Chondrocyte (in vitro differentiated cells): ENCODE measurements around the gene OR4K17. TPM values are rescaled to one million over a fixed set of nuclear protein-coding genes. Genes with fewer than 3 reads are reported as not detected.
"Not testable (repeated sequence)": the region's sequence is repeated elsewhere in the genome, so short reads cannot be mapped to it uniquely, and the experiment has no call there.

Experiments
- DNase-seq: peaks from one replicate; pipeline ENCODE4 v3.0.0; 2021; ENCODE audit warnings: mixed read lengths, low spot score
- H3K27ac Mint-ChIP-seq: one replicate; pipeline ENCODE4 v1.8.0; 2021; ENCODE audit warnings: mild to moderate bottlenecking, moderate library complexity, mixed read lengths; ENCODE audit not compliant: unreplicated experiment
- H3K27me3 Mint-ChIP-seq: 2 replicates; pipeline ENCODE4 v1.8.0; 2021; ENCODE audit warnings: low read depth, mixed read lengths
- H3K36me3 Mint-ChIP-seq: 2 replicates; pipeline ENCODE4 v1.8.0; 2021; ENCODE audit warnings: low read depth, mixed read lengths
- H3K4me1 Mint-ChIP-seq: 2 replicates; pipeline ENCODE4 v1.8.0; 2021; ENCODE audit warnings: low read depth, mild to moderate bottlenecking, mixed read lengths
- H3K4me3 Mint-ChIP-seq: one replicate; pipeline ENCODE4 v1.8.0; 2021; ENCODE audit warnings: mild to moderate bottlenecking, moderate library complexity, mixed read lengths; ENCODE audit not compliant: unreplicated experiment
- H3K9me3 Mint-ChIP-seq: 2 replicates; pipeline ENCODE4 v1.8.0; 2021; ENCODE audit warnings: low read depth, mixed read lengths
- long read RNA-seq: library from polyadenylated mRNA; stranded (forward); transcript quantifications from one replicate; pipeline ENCODE4 v2.0.0, GENCODE V29; 2021
- total RNA-seq: library from RNA; stranded (reverse); gene quantifications from 3 replicates; pipeline ENCODE4 v1.2.1, GENCODE V29; 2021
- TF ChIP-seq, protein P1 (sequence below): fragments of 200-600 bp; sonication (generic); IDR thresholded peaks from 2 replicates; pipeline ENCODE4 v1.5.0; 2021; ENCODE audit warnings: antibody characterized with exemption, mild to moderate bottlenecking, moderate library complexity

OR4K17 gene, protein sequence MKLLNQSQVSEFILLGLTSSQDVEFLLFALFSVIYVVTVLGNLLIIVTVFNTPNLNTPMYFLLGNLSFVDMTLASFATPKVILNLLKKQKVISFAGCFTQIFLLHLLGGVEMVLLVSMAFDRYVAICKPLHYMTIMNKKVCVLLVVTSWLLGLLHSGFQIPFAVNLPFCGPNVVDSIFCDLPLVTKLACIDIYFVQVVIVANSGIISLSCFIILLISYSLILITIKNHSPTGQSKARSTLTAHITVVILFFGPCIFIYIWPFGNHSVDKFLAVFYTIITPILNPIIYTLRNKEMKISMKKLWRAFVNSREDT
- total RNA-seq: not detected in 3 replicates
- long read RNA-seq: 0 reads

DNA sequence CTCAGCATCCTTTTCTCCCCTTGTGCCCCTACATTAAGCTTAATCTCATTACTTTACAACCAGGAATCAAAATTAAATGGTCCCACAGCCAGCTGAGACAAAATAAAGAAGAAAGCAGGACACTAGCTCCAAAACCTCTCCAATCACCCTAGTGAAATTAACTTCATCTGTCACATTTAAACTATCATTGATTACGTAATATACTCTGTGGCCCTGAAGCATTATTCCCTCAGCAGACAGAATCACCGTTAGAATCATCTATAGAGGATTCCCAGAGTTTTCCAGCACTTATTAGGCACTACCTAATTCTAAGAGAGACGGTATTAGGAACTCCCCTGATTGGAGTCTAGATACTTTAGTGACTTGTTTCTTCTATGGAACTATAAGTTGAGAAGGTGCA is at the start of gene OR4K17:
OR4K17 (plus strand) TSS at position 302 of the 400 bp plus-strand sequence. CDS start 6,761 bp downstream, outside the sequence.
- no peak within 1 kb of the TSS for H3K27ac Mint-ChIP-seq
- no peaks in the 10 kb centered on the region for H3K4me1 Mint-ChIP-seq
- no peak within 1 kb of the TSS for H3K4me3 Mint-ChIP-seq
- H3K9me3 Mint-ChIP-seq: peaks cover 28% of the 10 kb centered on the region
- TF ChIP-seq, protein P1, sequence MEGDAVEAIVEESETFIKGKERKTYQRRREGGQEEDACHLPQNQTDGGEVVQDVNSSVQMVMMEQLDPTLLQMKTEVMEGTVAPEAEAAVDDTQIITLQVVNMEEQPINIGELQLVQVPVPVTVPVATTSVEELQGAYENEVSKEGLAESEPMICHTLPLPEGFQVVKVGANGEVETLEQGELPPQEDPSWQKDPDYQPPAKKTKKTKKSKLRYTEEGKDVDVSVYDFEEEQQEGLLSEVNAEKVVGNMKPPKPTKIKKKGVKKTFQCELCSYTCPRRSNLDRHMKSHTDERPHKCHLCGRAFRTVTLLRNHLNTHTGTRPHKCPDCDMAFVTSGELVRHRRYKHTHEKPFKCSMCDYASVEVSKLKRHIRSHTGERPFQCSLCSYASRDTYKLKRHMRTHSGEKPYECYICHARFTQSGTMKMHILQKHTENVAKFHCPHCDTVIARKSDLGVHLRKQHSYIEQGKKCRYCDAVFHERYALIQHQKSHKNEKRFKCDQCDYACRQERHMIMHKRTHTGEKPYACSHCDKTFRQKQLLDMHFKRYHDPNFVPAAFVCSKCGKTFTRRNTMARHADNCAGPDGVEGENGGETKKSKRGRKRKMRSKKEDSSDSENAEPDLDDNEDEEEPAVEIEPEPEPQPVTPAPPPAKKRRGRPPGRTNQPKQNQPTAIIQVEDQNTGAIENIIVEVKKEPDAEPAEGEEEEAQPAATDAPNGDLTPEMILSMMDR: no peak
- no peaks in the 10 kb centered on the region for H3K36me3 Mint-ChIP-seq
- H3K27me3 Mint-ChIP-seq: no peaks in the 10 kb centered on the region
- no peak for DNase-seq

DNA sequence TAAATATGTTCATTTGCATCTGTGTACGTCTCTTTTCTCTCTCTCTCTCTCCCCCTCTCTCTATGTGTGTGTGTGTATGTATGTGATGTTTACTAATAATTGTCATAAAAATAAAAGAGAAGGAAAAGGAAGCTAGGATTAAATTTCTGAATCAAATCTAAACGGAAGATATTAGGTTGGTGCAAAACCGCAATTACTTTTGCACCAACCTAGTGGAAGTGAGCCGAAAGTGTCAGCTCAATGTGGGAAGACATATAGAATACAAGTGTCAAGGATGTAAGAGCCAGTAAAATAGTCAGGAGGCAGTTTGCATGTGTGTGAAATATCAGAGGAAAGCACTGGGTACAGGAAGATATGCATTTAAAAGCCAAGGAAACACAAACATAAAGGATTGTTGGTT is 18.5 kb upstream of the OR4K17 start:
- no peaks in the 10 kb centered on the region for H3K36me3 Mint-ChIP-seq
- H3K27ac Mint-ChIP-seq: no peak overlapping the region
- no peak for DNase-seq
- H3K9me3 Mint-ChIP-seq: peaks cover 29% of the 10 kb centered on the region
- no peaks in the 10 kb centered on the region for H3K27me3 Mint-ChIP-seq
- H3K4me3 Mint-ChIP-seq: no peak overlapping the region
- TF ChIP-seq, protein P1: no peak
- H3K4me1 Mint-ChIP-seq: no peaks in the 10 kb centered on the region

DNA sequence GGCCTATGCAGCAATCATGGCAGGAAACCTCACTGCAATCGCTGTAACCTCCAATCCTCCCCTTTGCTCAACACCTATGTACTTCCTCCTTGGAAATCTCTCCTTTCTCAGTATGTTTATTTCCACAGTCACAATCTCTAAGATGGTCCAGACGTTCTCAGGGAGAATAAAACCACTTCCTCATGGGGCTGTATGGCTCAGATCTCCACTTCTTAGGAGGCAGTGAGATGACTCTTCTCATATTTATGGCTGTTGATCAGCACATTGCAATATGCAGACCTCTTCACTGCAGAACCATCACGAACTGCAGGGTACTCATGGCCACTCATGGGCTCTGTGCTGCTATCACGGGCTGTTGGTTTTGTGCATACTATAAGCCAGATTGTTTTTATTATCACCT is 17.1 kb upstream of the OR4K17 start:
- TF ChIP-seq, protein P1: no peak
- H3K9me3 Mint-ChIP-seq: peaks cover 30% of the 10 kb centered on the region
- no peak overlapping the region for H3K4me3 Mint-ChIP-seq
- no peaks in the 10 kb centered on the region for H3K27me3 Mint-ChIP-seq
- no peak overlapping the region for H3K27ac Mint-ChIP-seq
- no peaks in the 10 kb centered on the region for H3K4me1 Mint-ChIP-seq
- H3K36me3 Mint-ChIP-seq: no peaks in the 10 kb centered on the region
- DNase-seq: no peak

DNA sequence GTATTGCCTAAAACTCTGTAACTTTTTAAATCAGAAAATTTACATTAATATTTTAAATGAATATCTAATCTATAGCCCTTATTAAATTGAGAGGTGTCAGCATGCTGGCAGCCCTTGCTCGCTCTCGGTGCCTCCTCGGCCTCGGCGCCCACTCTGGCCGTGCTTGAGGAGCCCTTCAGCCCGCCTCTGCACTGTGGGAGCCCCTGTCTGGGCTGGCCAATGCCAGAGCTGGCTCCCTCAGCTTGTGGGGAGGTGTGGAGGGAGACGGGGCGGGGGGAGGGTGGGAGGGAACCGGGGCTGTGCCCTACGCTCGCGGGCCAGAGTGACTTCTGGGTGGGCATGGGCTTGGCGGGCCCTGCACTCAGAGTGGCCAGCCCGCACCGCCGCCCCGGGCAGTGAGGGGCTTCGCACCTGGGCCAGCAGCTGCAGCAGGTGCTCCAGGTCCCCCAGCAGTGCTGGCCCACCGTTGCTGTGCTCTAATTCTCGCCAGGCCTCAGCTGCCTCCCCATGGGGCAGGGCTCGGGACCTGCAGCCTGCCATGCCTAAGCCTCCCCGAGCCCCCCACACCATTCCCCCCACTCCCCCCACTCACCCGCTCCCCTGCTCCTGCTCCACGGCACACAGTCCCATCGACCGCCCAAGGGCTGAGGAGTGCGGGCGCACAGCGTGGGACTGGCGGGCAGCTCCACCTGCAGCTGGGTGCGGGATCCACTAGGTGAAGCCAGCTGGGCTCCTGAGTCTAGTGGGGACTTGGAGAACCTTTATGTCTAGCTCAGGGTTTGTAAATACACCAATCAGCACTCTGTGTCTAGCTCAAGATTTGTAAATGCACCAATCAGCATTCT is 11.4 kb upstream of the OR4K17 start:
- peaks cover 38% of the 10 kb centered on the region for H3K9me3 Mint-ChIP-seq
- DNase-seq, H3K27ac Mint-ChIP-seq, H3K4me3 Mint-ChIP-seq, H3K27me3 Mint-ChIP-seq, H3K4me1 Mint-ChIP-seq, H3K36me3 Mint-ChIP-seq: not testable (repeated sequence)

DNA sequence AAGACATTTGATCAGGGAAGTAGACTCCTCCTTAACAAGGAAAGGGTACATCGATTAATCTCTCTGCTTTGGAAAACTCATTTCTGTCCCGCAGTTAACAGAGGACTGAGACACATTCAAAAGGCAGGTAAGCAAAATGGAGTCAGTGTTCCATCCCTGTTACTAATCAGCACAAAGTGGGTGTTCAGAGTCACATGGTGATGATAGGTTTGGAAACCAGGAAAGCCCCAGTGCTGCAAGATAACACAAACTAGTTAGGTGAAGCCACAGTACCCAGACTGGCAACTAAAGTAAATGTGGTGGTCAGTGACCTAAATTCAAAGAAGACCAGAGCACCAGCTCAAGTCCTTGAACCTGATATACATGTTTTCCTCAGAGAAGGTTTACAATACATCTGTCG is 1.8 kb downstream of the OR4K17 start:
- H3K9me3 Mint-ChIP-seq: peaks cover 28% of the 10 kb centered on the region
- TF ChIP-seq, protein P1: no peak
- no peaks in the 10 kb centered on the region for H3K36me3 Mint-ChIP-seq
- H3K4me1 Mint-ChIP-seq: no peaks in the 10 kb centered on the region
- no peak overlapping the region for H3K4me3 Mint-ChIP-seq
- H3K27ac Mint-ChIP-seq: no peak overlapping the region
- no peaks in the 10 kb centered on the region for H3K27me3 Mint-ChIP-seq
- no peak for DNase-seq
